Caco-2 (cell line): ENCODE results near the gene PAPPA. TPM values are rescaled to one million over a fixed set of nuclear protein-coding genes. Genes with fewer than 3 reads are reported as not detected.

Source experiments
- BruUV-seq: library from RNA; stranded (reverse); fragments of 400-500 nt; replicated peaks from 2 replicates; lab custom pipeline; 2021; lab: Mats Ljungman, UMichigan
- CTCF ChIA-PET: fragments of 300-600 bp; sonication (Branson Sonifier 250); formaldehyde crosslinking; loops from one replicate; lab custom pipeline; 2022; ENCODE audit warnings: antibody characterized with exemption; lab: Charles Lee
- POLR2A ChIA-PET: fragments of 300-600 bp; sonication (Branson Sonifier 250); formaldehyde crosslinking; loops from one replicate; lab custom pipeline; 2022; ENCODE audit warnings: antibody characterized with exemption; lab: Charles Lee
- DNase-seq, 2 experiments: peaks; one replicate each; pipeline versions ENCODE4 v3.0.0 to v3.0.0-alpha.2; 2020 to 2022
- H3K27me3 ChIP-seq: replicated peaks from 2 replicates; pipeline ENCODE4 v1.6.0; 2011; ENCODE audit warnings: low read length; ENCODE audit not compliant: control insufficient read depth, insufficient read depth
- H3K36me3 ChIP-seq: 2 replicates; pipeline ENCODE4 v1.5.1; 2011; ENCODE audit warnings: low read length; ENCODE audit not compliant: control insufficient read depth, insufficient read depth
- H3K4me1 ChIP-seq: fragments of 250-450 bp; sonication (Bioruptor Pico); 2 replicates; pipeline ENCODE4 v1.5.1; 2020; ENCODE audit warnings: mild to moderate bottlenecking
- H3K4me3 ChIP-seq: 2 replicates; pipeline ENCODE4 v1.5.1; 2011; ENCODE audit warnings: low read depth, mild to moderate bottlenecking, control low read depth, low read length
- H3K9me3 ChIP-seq: fragments of 250-450 bp; sonication (Bioruptor Pico); 2 replicates; pipeline ENCODE4 v1.5.1; 2020; ENCODE audit warnings: mild to moderate bottlenecking, moderate library complexity
- H3K27ac Mint-ChIP-seq: one replicate; pipeline ENCODE4 v1.8.0; 2022; ENCODE audit warnings: mixed read lengths; ENCODE audit not compliant: unreplicated experiment
- H3K27me3 Mint-ChIP-seq: one replicate; pipeline ENCODE4 v1.8.0; 2022; ENCODE audit warnings: mixed read lengths; ENCODE audit not compliant: insufficient read depth, unreplicated experiment
- H3K36me3 Mint-ChIP-seq: one replicate; pipeline ENCODE4 v1.8.0; 2022; ENCODE audit warnings: mild to moderate bottlenecking, mixed read lengths; ENCODE audit not compliant: insufficient read depth, unreplicated experiment
- H3K4me1 Mint-ChIP-seq: one replicate; pipeline ENCODE4 v1.8.0; 2022; ENCODE audit warnings: low read depth, mixed read lengths; ENCODE audit not compliant: unreplicated experiment
- H3K4me3 Mint-ChIP-seq: one replicate; pipeline ENCODE4 v1.8.0; 2022; ENCODE audit warnings: mild to moderate bottlenecking, moderate library complexity, mixed read lengths; ENCODE audit not compliant: unreplicated experiment
- H3K9me3 Mint-ChIP-seq: one replicate; pipeline ENCODE4 v1.8.0; 2022; ENCODE audit warnings: mixed read lengths; ENCODE audit not compliant: unreplicated experiment
- CTCF ChIP-seq, 2 experiments: fragments of 200-600 bp in 1 of 2; IDR thresholded peaks; 1 replicate in 1 of 2; 2 replicates in 1 of 2; pipeline versions ENCODE4 v1.5.1 to v1.8.0; 2011 to 2022; ENCODE audit warnings: antibody characterized with exemption in 1 of 2, control low read depth in 1 of 2, inconsistent platforms in 1 of 2, low read depth in 1 of 2, low read length in 1 of 2, mild to moderate bottlenecking in 1 of 2, moderate library complexity in 1 of 2; ENCODE audit not compliant: insufficient read depth in 1 of 2, severe bottlenecking in 1 of 2, unreplicated experiment in 1 of 2
- intact Hi-C: fragments of 100-400 bp; cut with micrococcal nuclease; formaldehyde crosslinking; loops from one replicate; pipeline ENCODE4 v1.10.0; 2022; ENCODE audit not compliant: unreplicated experiment
- total RNA-seq: library from RNA; stranded (reverse); gene quantifications from 2 replicates; pipeline ENCODE4 v1.2.3, GENCODE V29; 2022

The PAPPA gene
- total RNA-seq, 1 experiment from 2014 or later: not detected

- no peak for DNase-seq
- H3K9me3 Mint-ChIP-seq: no peaks in the 10 kb centered on the region
- POLR2A ChIA-PET: no interaction called here
- no peak overlapping the region for H3K4me3 Mint-ChIP-seq
- no peaks in the 10 kb centered on the region for H3K27me3 ChIP-seq
- no peak overlapping the region for H3K27ac Mint-ChIP-seq
- intact Hi-C loops: no loop called here
- H3K27me3 Mint-ChIP-seq: peaks cover 23% of the 10 kb centered on the region
- no peaks in the 10 kb centered on the region for H3K36me3 Mint-ChIP-seq
- no TSS peak for BruUV-seq
- TF ChIP-seq CTCF (IDR thresholded peaks at IDR 0.05; ENCODE audit: insufficient read depth in 1 of 2, low read depth in 1 of 2, low read length in 1 of 2, severe bottlenecking in 1 of 2, unreplicated experiment in 1 of 2): no peak
- no peaks in the 10 kb centered on the region for H3K4me1 ChIP-seq
- no peaks in the 10 kb centered on the region for H3K36me3 ChIP-seq
- no peaks in the 10 kb centered on the region for H3K9me3 ChIP-seq
- no peak overlapping the region for H3K4me3 ChIP-seq
- H3K4me1 Mint-ChIP-seq: no peaks in the 10 kb centered on the region
- CTCF ChIA-PET: no interaction called here
These were observed 160.0 kb downstream of the PAPPA start for GRCh38 chr9:116313638-116314037.

GRCh38 chr9:116316246-116316645 lies 162.7 kb downstream of the PAPPA start:
- H3K4me1 Mint-ChIP-seq: no peaks in the 10 kb centered on the region
- H3K27ac Mint-ChIP-seq: no peak overlapping the region
- no peak for DNase-seq
- ChIA-PET CTCF (no interaction called here), POLR2A (no interaction called here)
- H3K36me3 ChIP-seq: no peaks in the 10 kb centered on the region
- no peak for TF ChIP-seq CTCF (IDR thresholded peaks at IDR 0.05; ENCODE audit: insufficient read depth in 1 of 2, low read depth in 1 of 2, low read length in 1 of 2, severe bottlenecking in 1 of 2, unreplicated experiment in 1 of 2)
- H3K4me1 ChIP-seq: no peaks in the 10 kb centered on the region
- no peaks in the 10 kb centered on the region for H3K36me3 Mint-ChIP-seq
- H3K4me3 Mint-ChIP-seq: no peak overlapping the region
- H3K4me3 ChIP-seq: no peak overlapping the region
- peaks cover 14% of the 10 kb centered on the region for H3K27me3 Mint-ChIP-seq
- intact Hi-C loops: no loop called here
- no peaks in the 10 kb centered on the region for H3K27me3 ChIP-seq
- no peaks in the 10 kb centered on the region for H3K9me3 Mint-ChIP-seq
- BruUV-seq: no TSS peak
- H3K9me3 ChIP-seq: no peaks in the 10 kb centered on the region

GRCh38 chr9:116317503-116317902 lies 163.9 kb downstream of the PAPPA start:
- Mint-ChIP-seq H3K27me3 (peaks cover 11% of the 10 kb centered on the region), H3K36me3 (no peaks in the 10 kb centered on the region), H3K27ac (no peak overlapping the region), H3K4me3 (no peak overlapping the region), H3K9me3 (no peaks in the 10 kb centered on the region), H3K4me1 (no peaks in the 10 kb centered on the region)
- no TSS peak for BruUV-seq
- ChIA-PET CTCF (no interaction called here), POLR2A (no interaction called here)
- Histone ChIP-seq H3K4me3 (no peak overlapping the region), H3K9me3 (no peaks in the 10 kb centered on the region), H3K4me1 (no peaks in the 10 kb centered on the region), H3K27me3 (no peaks in the 10 kb centered on the region), H3K36me3 (no peaks in the 10 kb centered on the region)
- TF ChIP-seq CTCF (IDR thresholded peaks at IDR 0.05; ENCODE audit: insufficient read depth in 1 of 2, low read depth in 1 of 2, low read length in 1 of 2, severe bottlenecking in 1 of 2, unreplicated experiment in 1 of 2): no peak
- intact Hi-C loops: no loop called here
- no peak for DNase-seq
